Renal pelvis (tissue), 4 donors: ENCODE data around the gene NDUFB8. TPM values are rescaled to one million over a fixed set of nuclear protein-coding genes. Genes with fewer than 3 reads are reported as not detected.

Experiments used
- DNase-seq: peaks from one replicate; pipeline ENCODE4 v3.0.0-alpha.2; 2013
- polyA plus RNA-seq, 3 donors: library from polyadenylated mRNA; unstranded; fragments of 120-200 nt; gene quantifications; one replicate each; pipeline ENCODE4 v1.2.1, GENCODE V29; 2013; ENCODE audit not compliant: insufficient read length in 3 of 3

NDUFB8 gene
- polyA plus RNA-seq, 3 donors = 187 to 219 (median 199) TPM

- peak; percentile 85 for DNase-seq
Measured at GRCh38 chr10:100562008-100562672, 32.5 kb upstream of the NDUFB8 start.

- no peak for DNase-seq
Measured at GRCh38 chr10:100561005-100561404, 31.3 kb upstream of the NDUFB8 start.

GRCh38 chr10:100560248-100560647 is 30.6 kb upstream of the NDUFB8 start:
- no peak for DNase-seq

GRCh38 chr10:100554902-100555301 is 25.2 kb upstream of the NDUFB8 start:
- DNase-seq = no peak

- DNase-seq = no peak
Measured at GRCh38 chr10:100553929-100554328, 24.3 kb upstream of the NDUFB8 start.

GRCh38 chr10:100551738-100552137 is 22.1 kb upstream of the NDUFB8 start:
- no peak for DNase-seq

GRCh38 chr10:100551196-100551595 is 21.5 kb upstream of the NDUFB8 start:
- no peak for DNase-seq

GRCh38 chr10:100544950-100545349 is 15.3 kb upstream of the NDUFB8 start:
- DNase-seq = no peak

GRCh38 chr10:100537475-100537874 is 7.8 kb upstream of the NDUFB8 start:
- DNase-seq = no peak

- DNase-seq = peak; percentile 95
Measured at GRCh38 chr10:100535715-100536353, 6.2 kb upstream of the NDUFB8 start, which contains the start of gene HIF1AN. Gene HIF1AN (plus strand): TSS chr10:100535943. CDS start chr10:100535959, 16 bp downstream.

- no peak for DNase-seq
Measured at GRCh38 chr10:100535338-100535714, 5.7 kb upstream of the NDUFB8 start.

GRCh38 chr10:100534726-100535125 is 5.1 kb upstream of the NDUFB8 start:
- no peak for DNase-seq

GRCh38 chr10:100531761-100532160 is 2.1 kb upstream of the NDUFB8 start:
- no peak for DNase-seq

GRCh38 chr10:100528921-100529474 is 673 bp downstream of the NDUFB8 start:
- DNase-seq = no peak

GRCh38 chr10:100528123-100528886 is 1.4 kb downstream of the NDUFB8 start:
- DNase-seq = no peak

- DNase-seq = no peak
Measured at GRCh38 chr10:100524638-100525037, 5.0 kb downstream of the NDUFB8 start.

- no peak for DNase-seq
Measured at GRCh38 chr10:100524206-100524605, 5.5 kb downstream of the NDUFB8 start.

- no peak for DNase-seq
Measured at GRCh38 chr10:100522945-100523344, 6.7 kb downstream of the NDUFB8 start.

GRCh38 chr10:100522107-100522801 is 7.4 kb downstream of the NDUFB8 start:
- DNase-seq = no peak

- DNase-seq = no peak
Measured at GRCh38 chr10:100520811-100521210, 8.9 kb downstream of the NDUFB8 start.

- peak; percentile 36 for DNase-seq
Measured at GRCh38 chr10:100519311-100520051, 10.2 kb downstream of the NDUFB8 start, which contains the start of gene SEC31B. Gene SEC31B (minus strand): TSS chr10:100519861. CDS start chr10:100516952, 2,909 bp downstream.
